ENCODE data around the gene SLC9B1.
"Not testable (repeated sequence)": the region's sequence is repeated elsewhere in the genome, so short reads cannot be mapped to it uniquely, and the experiment has no call there.

The SLC9B1 gene

DNA sequence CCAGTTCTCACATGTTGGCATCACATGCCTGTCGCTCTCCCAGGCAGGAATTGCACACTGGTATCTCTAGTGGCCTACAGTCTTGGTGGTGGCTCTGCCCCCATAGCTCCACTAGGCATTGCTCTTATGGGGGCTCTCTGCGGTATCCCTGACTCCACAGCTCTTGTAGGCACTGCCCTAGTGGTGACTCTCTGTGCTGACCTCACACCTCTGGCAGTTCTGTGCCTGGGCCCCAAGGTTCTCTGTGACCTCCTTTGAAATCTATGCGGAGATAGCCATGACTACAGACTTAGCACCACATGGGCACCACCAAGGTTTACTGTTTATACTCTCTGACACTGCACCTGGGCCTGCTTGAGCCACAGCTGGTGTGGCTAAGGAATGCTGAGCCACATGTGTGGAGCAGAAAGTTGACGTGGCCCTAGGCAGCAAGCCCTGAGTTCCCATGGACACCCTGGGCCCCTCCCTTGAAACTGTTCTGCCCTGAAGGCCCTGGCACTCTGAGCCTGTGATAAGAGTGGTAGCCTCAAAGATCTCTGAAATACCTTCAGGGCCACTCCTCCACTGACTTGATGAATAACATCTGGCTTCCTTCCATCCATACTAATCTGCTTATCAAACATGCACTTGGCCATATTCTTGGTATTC is 8.0 kb downstream of the SLC9B1 start:
- peak; percentile 40 for DNase-seq

DNA sequence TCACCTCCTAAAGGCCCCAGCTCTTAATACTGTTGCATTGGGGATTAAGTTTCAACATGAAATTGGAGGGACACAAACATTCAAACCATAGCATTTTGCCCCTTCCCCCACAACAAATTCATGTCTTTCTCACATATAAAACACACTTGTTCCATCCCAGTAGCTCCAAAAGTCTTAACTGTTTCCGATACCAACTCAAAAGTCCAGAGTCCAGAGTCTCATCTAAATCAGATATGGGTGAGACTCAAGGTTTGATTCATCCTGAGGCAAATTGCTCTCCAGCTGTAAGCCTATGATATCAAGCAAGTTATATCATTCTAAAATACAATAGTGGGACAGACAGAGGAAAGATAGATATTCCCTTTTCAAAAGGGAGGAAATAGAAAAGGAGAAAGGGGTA is 8.7 kb downstream of the SLC9B1 start:
- no peak for DNase-seq

DNA sequence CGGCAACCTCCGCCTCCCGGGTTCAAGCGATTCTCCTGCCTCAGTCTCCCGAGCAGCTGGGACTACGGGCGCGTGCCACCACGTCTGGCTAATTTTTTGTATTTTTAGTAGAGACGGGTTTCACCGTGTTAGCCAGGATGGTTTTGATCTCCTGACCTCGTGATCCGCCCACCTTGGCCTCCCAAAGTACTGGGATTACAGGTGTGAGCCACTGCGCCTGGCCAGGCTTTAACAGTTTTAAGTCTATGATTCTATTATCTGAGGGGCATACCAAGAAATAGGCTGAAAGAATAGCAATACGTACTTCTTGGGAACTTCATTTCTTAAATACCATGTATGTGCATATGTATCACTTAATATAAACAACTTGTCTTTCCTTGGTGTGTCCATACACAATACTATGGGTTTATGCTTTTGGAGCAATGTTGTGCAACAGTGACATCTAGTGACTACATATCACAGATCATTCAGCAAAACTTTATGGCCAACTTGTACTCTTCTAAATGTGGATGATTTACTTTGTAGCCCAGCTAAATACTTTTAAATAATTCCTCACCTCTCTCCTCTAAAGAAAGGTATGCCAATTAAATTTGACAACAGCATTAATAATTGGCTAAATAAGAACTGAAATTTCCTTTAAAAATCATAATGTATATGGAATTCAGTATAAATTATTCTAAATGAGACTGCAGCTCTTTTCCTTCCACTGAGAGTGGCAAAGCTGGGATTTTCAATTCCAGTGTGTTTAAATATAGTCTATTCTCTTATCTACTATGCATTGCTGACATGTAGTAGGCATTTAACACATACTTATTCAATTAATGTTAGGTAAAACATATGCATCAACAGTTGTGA is 10.4 kb downstream of the SLC9B1 start:
- peak; percentile 57 for DNase-seq

DNA sequence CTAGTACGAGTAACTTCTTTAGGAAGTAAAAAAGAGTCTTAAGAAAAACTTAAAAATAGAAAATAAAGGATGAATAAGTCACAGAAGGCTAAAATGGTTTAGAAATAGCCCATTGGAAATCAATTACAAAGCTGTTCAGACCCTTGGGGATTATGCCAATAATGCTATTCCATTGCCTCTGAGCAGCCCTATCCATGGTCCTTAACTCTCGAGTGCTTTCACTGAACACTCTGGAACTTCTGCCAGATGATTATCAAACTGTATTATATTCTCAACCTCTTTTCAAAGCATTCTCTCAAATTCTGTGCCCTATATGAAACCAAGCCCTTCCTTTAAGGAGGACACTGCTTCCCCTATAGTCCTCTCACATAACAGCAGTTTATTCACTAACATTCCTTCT is 17.0 kb downstream of the SLC9B1 start:
- DNase-seq, result peak; percentile 4

DNA sequence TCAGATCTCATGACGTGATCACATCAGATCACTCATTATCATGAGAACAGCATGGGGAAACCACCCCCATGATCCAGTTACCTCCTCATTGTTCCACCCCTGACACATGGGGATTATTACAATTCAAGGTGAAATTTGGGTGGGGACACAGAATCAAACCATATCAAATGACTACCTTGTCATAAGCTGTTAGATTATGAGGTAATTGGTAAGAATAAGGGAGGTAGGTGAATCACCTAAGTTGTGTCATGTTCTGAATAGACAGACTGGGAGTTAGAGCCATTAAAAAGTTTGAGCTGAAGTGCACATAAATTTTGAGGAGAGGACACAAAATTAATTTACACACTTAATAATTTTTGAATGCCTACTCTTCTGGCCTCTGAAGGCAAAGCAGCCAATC is 24.7 kb downstream of the SLC9B1 start:
- DNase-seq, result no peak

DNA sequence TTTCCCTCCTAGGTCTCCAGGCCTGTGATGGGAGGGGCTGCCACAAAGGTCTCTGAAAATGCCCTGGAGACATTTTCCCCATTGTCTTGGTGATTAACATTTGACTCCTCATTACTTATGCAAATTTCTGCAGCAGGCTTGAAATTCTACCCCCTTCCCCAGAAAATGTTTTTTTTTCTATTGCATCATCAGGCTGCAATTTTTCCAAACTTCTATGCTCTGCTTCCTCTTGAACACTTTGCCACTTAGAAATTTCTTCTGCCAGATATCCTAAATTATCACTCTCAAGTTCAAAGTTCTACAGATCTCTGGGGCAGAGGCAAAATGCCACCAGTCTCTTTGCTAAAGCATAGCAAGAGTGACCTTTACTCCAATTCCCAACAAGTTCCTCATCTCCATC is 25.5 kb downstream of the SLC9B1 start:
- DNase-seq, result not testable (repeated sequence)

DNA sequence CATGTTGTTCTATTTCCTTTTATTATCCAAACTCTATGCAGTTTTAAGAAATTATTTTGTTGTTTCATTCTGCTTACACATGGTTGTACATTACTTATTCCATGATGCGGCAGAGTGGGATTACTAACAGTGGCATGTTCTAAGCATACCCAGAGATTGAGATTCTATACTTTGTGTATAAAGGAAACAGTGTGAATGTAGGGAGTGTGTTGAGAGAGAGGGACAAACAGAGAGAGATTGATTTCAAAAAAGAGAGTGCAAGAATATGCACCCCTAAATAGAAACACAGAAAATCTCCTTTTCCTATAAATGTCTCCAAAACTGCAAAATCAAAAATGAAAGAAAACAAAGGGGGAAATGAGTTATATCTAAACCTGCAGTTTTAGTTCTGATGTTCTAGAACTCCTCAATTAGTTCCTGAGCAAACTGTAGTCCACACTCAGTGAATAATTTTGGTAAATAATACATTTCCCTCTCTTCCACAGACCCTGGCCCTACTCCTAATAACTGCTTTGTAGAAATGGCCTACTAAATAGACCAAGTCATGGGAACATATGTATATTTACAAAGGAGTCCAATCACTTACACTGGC is 31.0 kb downstream of the SLC9B1 start:
- no peak for DNase-seq

DNA sequence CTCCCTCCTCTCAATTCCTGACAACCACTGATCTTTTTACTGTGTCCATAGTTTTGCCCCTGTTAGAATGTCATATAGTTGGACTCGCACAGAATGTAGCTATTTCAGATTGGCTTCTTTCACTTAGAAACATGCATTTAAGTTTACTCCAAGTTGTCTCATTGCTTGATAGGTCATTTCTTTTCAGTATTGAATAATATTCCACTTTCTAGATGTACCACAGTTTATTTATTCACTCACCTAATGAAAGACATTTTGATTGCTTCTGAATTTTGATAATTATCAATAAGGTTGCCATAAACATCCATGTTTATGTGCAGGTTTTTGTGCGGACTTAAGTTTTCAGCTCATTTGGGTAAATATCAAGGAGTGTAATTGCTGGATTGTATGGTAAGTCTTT is 38.5 kb downstream of the SLC9B1 start:
- no peak for DNase-seq

DNA sequence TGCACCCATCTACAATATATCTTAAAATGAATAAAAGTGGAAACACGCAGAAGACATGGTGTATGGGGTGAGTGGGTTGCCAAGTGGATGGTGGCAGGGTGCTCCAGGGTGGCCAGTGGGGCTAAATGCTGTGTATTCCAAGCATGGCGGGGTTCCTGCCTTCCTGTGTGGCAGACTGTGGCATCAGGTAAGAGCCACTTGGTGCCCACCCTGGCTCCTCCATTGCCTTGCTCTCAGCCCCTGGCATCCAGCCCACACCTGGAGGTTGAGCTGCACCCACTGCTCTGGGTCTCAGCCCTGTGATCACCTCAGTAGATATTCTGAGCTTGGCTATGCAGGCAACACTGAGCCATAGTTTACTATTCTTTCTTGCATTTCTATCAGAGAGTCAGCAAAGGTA is 57.7 kb downstream of the SLC9B1 start:
- DNase-seq, result not testable (repeated sequence)

DNA sequence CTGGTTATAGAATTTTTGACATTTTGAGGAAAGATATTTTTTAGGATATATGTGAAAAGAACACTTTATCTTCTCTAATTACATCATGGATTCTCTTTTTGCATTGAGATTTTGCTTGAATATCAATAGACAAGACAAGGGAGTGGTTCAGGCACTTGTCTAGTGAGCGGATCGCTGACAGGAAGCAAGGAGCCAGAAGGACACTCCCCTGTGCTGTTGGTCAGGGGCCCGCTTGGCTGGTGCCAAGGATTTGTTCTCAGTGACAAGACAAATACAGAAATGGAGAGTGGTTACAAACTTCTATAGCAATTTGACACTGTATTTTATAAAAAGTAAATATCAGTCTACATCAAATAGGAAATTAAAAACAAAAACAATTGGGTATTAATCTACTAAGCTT is 60.0 kb downstream of the SLC9B1 start:
- no peak for DNase-seq

DNA sequence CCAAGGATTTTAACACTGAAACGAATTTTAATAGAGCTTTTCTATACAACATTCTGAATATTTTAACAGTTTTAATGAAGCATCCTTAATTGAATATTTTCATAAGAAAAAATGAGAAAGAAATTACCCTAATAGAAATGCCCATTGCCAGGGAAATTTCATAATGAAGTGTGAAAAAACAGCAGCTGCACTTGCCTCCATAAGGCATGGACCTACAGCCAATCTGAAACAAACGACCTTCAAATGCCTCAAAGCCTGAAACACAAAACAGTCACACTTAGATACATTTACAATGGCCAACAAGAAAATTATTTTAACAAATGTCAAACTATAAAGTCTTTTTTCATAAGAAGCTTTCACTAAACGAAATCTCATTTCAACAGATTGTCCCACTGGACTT is 74.4 kb downstream of the SLC9B1 start:
- no peak for DNase-seq

DNA sequence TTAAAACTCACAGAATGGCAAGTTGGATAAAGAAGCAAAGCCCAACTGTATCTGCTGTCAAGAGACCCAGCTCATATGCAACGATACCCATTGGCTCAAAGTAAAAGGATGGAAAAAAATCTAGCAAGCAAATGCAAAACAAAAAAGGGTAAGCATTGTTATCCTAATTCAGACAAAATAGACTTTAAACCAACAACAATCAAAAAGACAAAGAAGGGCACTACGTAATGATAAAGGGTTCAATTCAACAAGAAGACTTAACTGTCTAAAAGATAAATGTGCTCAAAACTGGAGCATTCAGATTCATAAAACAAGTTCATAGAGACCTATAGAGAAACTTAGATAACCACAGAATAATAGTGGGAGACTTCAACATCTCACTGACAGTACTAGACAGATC is 81.4 kb downstream of the SLC9B1 start:
- not testable (repeated sequence) for DNase-seq

DNA sequence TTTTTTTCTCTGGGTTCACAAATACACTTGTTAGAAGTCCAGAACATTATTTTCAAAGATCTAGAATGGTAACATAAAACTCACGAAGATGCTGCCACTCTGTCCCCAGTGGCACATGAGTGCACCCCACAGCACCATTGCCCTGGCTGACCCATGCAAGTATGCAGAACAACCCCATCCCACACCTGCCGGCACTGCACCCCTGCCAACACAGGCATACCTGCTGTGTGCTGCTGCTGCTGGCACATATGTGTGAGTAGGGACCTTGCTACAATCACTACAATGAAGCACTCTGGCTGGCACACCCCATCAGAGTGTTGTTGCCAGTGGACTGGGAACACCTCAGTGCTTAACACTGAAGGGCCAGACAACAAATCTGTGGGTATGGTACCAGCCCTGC is 83.8 kb downstream of the SLC9B1 start:
- DNase-seq, result no peak

DNA sequence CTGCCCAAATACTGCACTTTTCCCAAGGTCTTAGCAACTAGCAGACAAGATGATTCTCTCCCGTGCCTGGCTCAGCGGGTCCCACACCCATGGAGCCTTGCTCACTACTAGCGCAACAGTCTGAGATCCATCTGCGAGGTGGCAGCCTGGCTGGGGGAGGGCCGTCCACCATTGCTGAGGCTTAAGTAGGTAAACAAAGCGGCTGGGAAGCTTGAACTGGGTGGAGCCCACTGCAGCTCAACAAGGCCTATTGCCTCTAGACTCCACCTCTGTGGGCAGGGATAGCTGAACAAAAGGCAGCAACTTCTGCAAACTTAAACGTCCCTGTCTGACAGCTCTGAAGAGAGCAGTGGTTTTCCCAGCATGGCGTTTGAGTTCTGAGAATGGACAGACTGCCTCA is 99.8 kb downstream of the SLC9B1 start:
- not testable (repeated sequence) for DNase-seq

DNA sequence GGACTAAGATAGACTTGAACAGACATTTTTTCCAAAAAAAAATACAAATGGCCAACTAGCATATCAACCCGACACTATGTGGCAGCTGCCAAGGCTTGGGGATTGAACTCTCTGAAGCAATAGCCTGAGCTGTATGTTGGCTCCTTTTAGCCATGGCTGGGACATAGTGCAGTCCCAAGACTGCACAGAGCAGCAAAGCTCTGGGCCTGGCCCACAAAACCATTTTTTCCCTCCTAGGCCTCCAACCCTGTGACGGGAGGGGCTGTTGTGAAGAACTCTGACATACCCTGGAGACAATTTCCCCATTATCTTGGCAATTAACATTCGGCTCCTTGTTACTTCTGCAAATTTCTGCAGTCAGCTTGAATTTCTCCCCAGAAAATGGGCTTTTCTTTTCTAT is 100.6 kb downstream of the SLC9B1 start:
- no peak for DNase-seq

DNA sequence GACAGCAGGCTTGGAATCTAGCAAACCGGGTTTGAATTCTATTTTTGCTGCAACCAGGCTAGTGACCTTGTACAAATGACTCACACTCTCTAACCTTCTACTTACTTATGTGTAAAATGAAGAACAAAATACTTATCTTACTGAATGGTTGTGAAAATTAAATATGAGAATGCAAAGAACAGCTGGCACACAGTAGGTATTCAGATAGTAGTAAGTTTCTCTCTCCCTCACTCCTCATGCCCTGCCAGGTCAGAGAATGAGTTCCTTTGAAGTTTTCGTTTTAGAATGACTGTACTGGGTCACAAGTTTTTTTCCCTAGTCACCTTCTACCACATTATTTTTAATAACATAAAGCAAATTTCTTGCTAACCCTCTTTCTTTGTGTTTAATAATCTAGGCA is 117.7 kb downstream of the SLC9B1 start:
- no peak for DNase-seq

DNA sequence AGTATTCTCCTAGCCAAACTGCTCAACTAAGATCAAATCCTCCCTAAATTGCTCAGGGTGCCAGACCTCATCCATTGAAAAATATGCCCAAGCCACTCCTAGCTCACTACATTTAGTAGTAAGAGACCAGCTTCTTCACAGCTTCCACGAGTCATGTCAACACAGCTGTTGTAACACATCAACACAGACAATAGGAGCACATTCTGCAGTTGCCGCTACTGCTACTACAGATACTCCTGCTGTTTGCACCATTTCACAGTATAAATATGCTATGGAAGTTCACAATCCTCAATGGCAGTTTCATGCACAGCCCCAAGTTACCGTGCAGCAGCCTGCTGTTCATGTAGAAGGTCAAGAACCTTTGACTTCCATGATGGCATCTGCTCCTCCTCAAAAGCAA is 121.9 kb downstream of the SLC9B1 start:
- DNase-seq, result not testable (repeated sequence)

DNA sequence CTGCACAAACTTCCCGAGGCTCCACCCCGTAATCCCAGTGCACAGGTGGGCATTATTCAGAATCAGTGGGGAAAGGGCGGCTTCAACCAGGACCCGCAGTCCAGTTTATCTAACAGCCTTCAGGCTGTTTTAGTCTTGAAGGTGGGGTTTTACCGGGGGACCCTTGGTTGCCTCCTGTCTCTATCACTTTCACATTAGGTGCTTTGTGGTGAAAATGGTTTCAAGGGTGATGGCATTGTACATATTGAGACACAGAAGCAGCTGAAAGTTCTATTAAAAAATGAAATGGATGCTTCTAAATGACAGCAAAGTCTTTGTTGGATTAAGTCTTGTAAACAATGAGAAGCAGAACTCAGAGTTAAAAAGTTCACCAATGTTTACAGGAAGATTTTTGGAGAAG is 123.0 kb downstream of the SLC9B1 start:
- not testable (repeated sequence) for DNase-seq

DNA sequence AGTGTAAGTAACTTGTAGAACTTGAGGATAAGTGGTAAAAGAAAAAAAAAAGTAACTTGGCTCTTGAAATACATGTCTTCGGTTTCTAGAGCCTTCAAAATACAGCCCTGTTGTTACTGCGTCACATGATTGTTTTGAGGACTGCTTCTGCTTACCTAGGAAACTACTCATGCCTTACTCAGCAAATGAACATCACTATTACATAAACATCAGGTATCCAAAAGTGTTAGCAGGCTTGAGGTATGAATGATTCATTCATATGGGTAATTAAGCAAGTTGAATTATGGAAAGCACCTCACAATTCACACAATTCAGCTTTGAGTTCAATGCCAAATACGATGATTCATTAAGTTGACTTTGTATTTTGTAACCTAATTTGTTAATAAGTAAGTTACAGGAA is 129.6 kb downstream of the SLC9B1 start:
- not testable (repeated sequence) for DNase-seq

DNA sequence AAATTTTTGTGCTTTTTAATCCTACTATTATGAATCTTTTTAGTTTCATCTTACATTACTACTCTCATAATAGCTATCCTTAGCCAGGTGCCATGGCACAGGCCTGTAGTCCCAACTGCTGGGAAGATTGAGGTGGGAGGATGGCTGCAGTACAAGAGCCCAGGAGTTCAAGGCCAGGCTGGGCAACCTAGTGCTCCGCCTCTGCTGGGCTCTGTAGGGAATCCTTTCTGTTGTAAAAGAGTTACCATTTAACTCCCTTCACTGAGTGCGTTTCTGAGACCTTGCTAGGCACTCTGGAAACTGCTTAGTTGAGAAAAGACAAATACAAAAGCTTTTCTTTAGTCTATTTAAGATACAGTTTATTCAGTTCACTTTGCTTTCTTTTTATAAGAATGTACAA is 130.9 kb downstream of the SLC9B1 start:
- not testable (repeated sequence) for DNase-seq

DNA sequence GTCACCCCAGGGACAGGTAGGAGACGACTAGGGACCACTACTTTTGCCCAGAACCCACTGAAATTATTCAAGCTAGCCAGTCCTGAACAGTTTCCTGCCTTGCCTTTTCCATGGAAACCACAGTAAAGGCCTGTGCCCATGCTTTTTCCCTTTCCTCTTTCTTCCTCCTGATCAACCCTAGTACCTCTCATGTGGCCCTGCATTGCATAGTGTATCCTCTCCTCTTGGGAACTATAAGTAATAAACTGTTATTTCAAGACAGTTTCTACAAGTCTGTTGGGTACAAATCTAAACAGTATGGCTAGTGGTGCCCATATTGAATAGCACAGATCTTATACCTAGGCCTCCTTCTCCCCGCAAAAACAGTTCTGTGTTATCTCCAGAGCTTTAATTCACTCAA is 136.2 kb downstream of the SLC9B1 start:
- no peak for DNase-seq

DNA sequence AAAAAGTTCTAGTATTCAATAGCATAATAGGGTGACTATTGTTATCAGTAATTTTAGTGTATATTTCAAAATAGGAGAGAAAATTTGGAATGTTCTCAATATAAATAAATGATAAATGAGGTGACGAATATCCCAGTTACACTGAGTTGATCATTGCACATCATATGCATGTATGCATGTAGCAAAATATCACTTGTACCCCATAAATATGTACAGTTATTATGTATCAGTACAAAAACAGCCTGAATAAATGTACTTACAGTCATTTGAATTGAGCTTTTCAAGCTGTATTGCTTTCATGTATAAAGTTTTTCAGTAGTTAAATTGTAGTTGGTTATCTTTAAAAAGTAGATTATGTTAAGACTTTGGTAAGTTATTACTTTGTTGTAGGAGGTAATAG is 138.2 kb downstream of the SLC9B1 start:
- DNase-seq, result no peak

DNA sequence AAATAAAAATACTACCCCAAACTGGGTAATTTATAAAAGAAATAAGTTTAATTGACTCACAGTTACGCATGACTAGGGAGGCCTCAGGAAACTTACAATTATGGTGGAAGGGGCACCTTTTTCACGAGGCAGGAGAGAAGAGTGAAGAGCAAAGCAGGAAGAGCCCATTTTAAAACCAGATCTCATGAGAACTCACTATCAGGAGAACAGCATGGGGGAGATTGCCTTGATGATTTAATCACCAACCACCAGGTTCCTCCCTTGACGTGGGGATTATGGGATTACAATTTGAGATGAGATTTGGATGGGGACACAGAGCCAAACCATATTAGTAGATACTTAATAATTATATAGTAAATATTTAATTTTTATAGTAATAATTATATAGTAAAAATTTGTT is 140.6 kb downstream of the SLC9B1 start:
- DNase-seq, result no peak

DNA sequence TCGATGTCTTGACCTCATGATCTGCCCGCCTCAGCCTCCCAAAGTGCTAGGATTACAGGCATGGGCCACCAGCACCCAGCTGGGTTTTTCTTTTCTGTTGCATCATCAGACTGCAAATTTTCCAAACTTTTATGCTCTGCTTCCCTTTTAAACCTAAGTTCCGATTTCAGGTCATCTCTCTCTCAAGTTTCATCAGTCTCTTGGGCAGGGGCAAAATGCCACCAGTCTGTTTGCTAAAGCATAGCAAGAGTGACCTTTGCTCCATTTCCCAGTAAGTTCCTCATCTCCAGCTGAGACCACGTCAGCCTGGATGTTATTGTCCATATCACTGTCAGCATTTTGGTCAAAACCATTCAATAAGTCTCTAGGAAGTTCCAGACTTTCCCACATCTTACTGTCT is 141.2 kb downstream of the SLC9B1 start:
- DNase-seq, result not testable (repeated sequence)
